NB4 (cell line): ENCODE data around the gene ADAD2.

Experiments
- DNase-seq: peaks from one replicate; pipeline ENCODE4 v3.0.0; 2010; ENCODE audit warnings: low read depth
- H3K4me3 ChIP-seq: one replicate; pipeline ENCODE4 v1.5.1; 2011; ENCODE audit warnings: mild to moderate bottlenecking, low read depth, low read length, moderate library complexity
- CTCF ChIP-seq: IDR thresholded peaks from one replicate; pipeline ENCODE4 v1.5.1; 2012; ENCODE audit warnings: low read depth, low read length
- MAX ChIP-seq: IDR thresholded peaks from 2 replicates; pipeline ENCODE4 v1.6.1; 2011; ENCODE audit warnings: low read depth, low read length
- MYC ChIP-seq: IDR thresholded peaks from 2 replicates; pipeline ENCODE4 v1.6.1; 2011; ENCODE audit warnings: low read depth, low read length
- POLR2A ChIP-seq: IDR thresholded peaks from 2 replicates; pipeline ENCODE4 v1.6.1; 2011; ENCODE audit warnings: mild to moderate bottlenecking; ENCODE audit not compliant: insufficient read length; ENCODE audit errors: extremely low read depth

ADAD2 gene

GRCh38 chr16:84153660-84154214 lies 37.2 kb upstream of the ADAD2 start:
- no peak overlapping the region for H3K4me3 ChIP-seq
- peak; percentile 31 for DNase-seq
- TF ChIP-seq MYC (no peak), CTCF (no peak), POLR2A (no peak), MAX (no peak)

GRCh38 chr16:84155226-84155625 lies 35.7 kb upstream of the ADAD2 start:
- no peak for DNase-seq
- no peak overlapping the region for H3K4me3 ChIP-seq
- no peak for TF ChIP-seq CTCF
- no peak for TF ChIP-seq MAX
- no peak for TF ChIP-seq MYC
- TF ChIP-seq POLR2A, result no peak

GRCh38 chr16:84155771-84156170 lies 35.2 kb upstream of the ADAD2 start:
- H3K4me3 ChIP-seq, result no peak overlapping the region
- TF ChIP-seq CTCF (no peak), MAX (no peak), POLR2A (no peak), MYC (no peak)
- no peak for DNase-seq

- DNase-seq, result no peak
- no peak for TF ChIP-seq MAX
- TF ChIP-seq MYC, result no peak
- no peak for TF ChIP-seq POLR2A
- TF ChIP-seq CTCF, result no peak
- H3K4me3 ChIP-seq, result no peak overlapping the region
Observed at GRCh38 chr16:84156342-84156784, 34.6 kb upstream of the ADAD2 start.

GRCh38 chr16:84159007-84159406 lies 31.9 kb upstream of the ADAD2 start:
- no peak overlapping the region for H3K4me3 ChIP-seq
- TF ChIP-seq POLR2A (no peak), MYC (no peak)
- DNase-seq, result no peak

- no peak for TF ChIP-seq CTCF
- no peak for TF ChIP-seq POLR2A
- TF ChIP-seq MAX, result no peak
- no peak for TF ChIP-seq MYC
- no peak overlapping the region for H3K4me3 ChIP-seq
- DNase-seq, result no peak
Observed at GRCh38 chr16:84159800-84160199, 31.2 kb upstream of the ADAD2 start.
